Naive B cell (primary cell): ENCODE measurements around the gene WDR93. TPM values are rescaled to one million over a fixed set of nuclear protein-coding genes. Genes with fewer than 3 reads are reported as not detected.
A peak's percentile ranks its signal among the peaks of the same experiment; 100 is the strongest.
"Not testable (repeated sequence)": the region's sequence is repeated elsewhere in the genome, so short reads cannot be mapped to it uniquely, and the experiment has no call there.

ENCODE experiments used
- ATAC-seq, 2 donors: fragments of 150-1000 bp; cut with Tn5 transposase; 2 replicates each; pipeline ENCODE4 v1.10.0; 2021; ENCODE audit warnings: low read depth in 2 of 2, mild to moderate bottlenecking in 2 of 2, moderate library complexity in 2 of 2
- DNase-seq: peaks from one replicate; pipeline ENCODE4 v3.0.0; 2022
- H3K27ac Mint-ChIP-seq, 6 donors: one replicate each; pipeline ENCODE4 v1.8.0; 2020 to 2022; ENCODE audit warnings: mild to moderate bottlenecking in 6 of 6, mixed read lengths in 6 of 6, moderate library complexity in 5 of 6, inconsistent platforms in 2 of 6
- H3K27me3 Mint-ChIP-seq, 3 donors: one replicate each; pipeline ENCODE4 v1.8.0; 2021 to 2022; ENCODE audit warnings: mixed read lengths in 3 of 3, mild to moderate bottlenecking in 1 of 3
- H3K36me3 Mint-ChIP-seq, 2 donors: one replicate each; pipeline ENCODE4 v1.8.0; 2020 to 2022; ENCODE audit warnings: mixed read lengths in 2 of 2, inconsistent platforms in 1 of 2, mild to moderate bottlenecking in 1 of 2
- H3K4me1 Mint-ChIP-seq, 3 donors: one replicate each; pipeline ENCODE4 v1.8.0; 2020 to 2022; ENCODE audit warnings: mixed read lengths in 3 of 3, inconsistent platforms in 1 of 3, mild to moderate bottlenecking in 1 of 3, moderate library complexity in 1 of 3
- H3K4me3 Mint-ChIP-seq, 8 donors: one replicate each; pipeline ENCODE4 v1.8.0; 2020 to 2022; ENCODE audit warnings: mild to moderate bottlenecking in 8 of 8, mixed read lengths in 8 of 8, moderate library complexity in 8 of 8, inconsistent platforms in 2 of 8
- H3K9me3 Mint-ChIP-seq, 7 donors: one replicate each; pipeline ENCODE4 v1.8.0; 2020 to 2022; ENCODE audit warnings: mixed read lengths in 7 of 7, mild to moderate bottlenecking in 5 of 7, inconsistent platforms in 2 of 7, moderate library complexity in 1 of 7
- polyA plus RNA-seq, 6 donors: library from polyadenylated mRNA; unstranded; fragments of 300-500 nt; fragmentation: Illumina TruSeq; gene quantifications; one replicate each; pipeline ENCODE4 v1.2.3, GENCODE V29; 2021; ENCODE audit warnings: low read depth in 6 of 6

Gene WDR93
- polyA plus RNA-seq, 6 donors from 2014 or later = not detected

- Mint-ChIP-seq H3K4me1 (no peaks in the 10 kb centered on the region), H3K27ac (peak overlapping the region in 1 of 6 donors; percentile 1), H3K9me3 (no peaks in the 10 kb centered on the region), H3K4me3 (no peak overlapping the region), H3K27me3 (peaks cover 0 to 15% (median 0%) of the 10 kb centered on the region in 3 donors), H3K36me3 (peaks cover 3 to 24% of the 10 kb centered on the region in 2 donors)
- no peak for DNase-seq
- no peak for ATAC-seq
Observed at GRCh38 chr15:89680282-89680873, 10.2 kb upstream of the WDR93 start.

- no peak overlapping the region for H3K27ac Mint-ChIP-seq
- peaks cover 0 to 15% (median 0%) of the 10 kb centered on the region in 3 donors for H3K27me3 Mint-ChIP-seq
- H3K36me3 Mint-ChIP-seq = peaks cover 8 to 27% of the 10 kb centered on the region in 2 donors
Observed at GRCh38 chr15:89681146-89681545, 9.5 kb upstream of the WDR93 start.

DNA sequence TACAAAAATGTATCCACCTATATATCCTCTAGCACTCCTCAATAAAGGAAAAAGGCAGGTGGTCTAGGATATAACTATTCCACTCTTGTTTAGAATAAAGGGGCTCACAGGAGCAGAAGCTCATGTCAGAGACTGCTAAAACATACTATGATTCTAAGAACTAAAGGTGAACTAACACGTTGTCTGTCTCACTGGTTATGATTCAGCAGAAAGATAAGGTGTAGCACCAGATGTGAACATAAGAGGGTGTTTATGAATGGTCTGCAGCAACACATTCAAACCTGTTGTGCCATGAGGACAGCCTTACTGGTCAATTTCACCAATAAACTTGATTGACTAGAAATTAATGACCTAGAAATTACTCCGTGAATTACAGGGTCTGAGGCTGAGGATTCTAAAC is 4.6 kb upstream of the WDR93 start:
- peaks cover 0 to 2% (median 0%) of the 10 kb centered on the region in 7 donors for H3K9me3 Mint-ChIP-seq
- H3K4me3 Mint-ChIP-seq = no peak overlapping the region
- H3K4me1 Mint-ChIP-seq = peaks cover 3 to 14% (median 10%) of the 10 kb centered on the region in 3 donors
- H3K36me3 Mint-ChIP-seq = peaks cover 8 to 27% of the 10 kb centered on the region in 2 donors
- no peak overlapping the region for H3K27ac Mint-ChIP-seq
- H3K27me3 Mint-ChIP-seq = peaks cover 0 to 9% (median 0%) of the 10 kb centered on the region in 3 donors
- DNase-seq (no peak), ATAC-seq (no peak)

More at GRCh38 chr15:89681146-89681545, 9.5 kb upstream of the WDR93 start:
- Mint-ChIP-seq H3K4me1 (no peaks in the 10 kb centered on the region), H3K4me3 (no peak overlapping the region), H3K9me3 (no peaks in the 10 kb centered on the region)
- ATAC-seq (no peak), DNase-seq (no peak)

DNA sequence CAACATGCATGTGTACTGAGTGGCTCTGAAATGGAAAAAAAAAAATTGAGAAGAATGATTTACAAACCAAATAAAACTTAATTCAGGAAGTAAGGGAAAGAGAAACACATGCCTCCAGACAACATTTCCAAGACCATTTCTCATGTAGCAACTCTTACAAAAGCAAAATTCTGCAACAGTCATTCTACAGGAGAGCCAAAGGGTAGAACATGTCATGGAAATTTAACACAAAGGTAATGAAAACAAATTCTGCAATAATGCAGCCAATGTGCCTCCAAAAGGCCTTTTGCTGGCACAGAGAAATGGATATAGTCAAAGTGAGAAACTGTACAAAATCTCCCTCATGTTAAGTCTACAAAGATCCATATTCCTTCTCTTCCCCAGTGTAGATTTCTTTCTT is 4.1 kb upstream of the WDR93 start:
- ATAC-seq (no peak), DNase-seq (no peak)
- peaks cover 8 to 27% of the 10 kb centered on the region in 2 donors for H3K36me3 Mint-ChIP-seq
- peaks cover 0 to 9% (median 0%) of the 10 kb centered on the region in 3 donors for H3K27me3 Mint-ChIP-seq
- no peak overlapping the region for H3K27ac Mint-ChIP-seq
- H3K9me3 Mint-ChIP-seq = peaks cover 0 to 3% (median 0%) of the 10 kb centered on the region in 7 donors
- H3K4me3 Mint-ChIP-seq = no peak overlapping the region
- H3K4me1 Mint-ChIP-seq = peaks cover 5 to 15% (median 12%) of the 10 kb centered on the region in 3 donors

DNA sequence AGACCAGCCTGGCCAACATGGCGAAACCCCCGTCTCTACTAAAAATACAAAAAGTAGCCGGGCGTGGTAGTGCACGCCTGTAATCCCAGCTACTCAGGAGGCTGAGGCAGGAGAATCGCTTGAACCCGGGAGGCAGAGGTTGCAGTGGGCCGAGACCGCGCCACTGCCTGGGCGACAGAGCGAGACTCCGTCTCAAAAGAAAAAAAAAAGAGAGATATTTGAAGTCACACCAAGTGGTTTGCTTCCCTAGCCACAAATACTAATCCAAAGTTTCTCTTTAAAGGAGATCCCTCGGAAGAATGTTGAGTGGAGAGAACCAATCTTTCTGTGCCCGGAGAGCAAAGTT is 708 bp upstream of the WDR93 start:
- ATAC-seq, DNase-seq, H3K27me3 Mint-ChIP-seq, H3K9me3 Mint-ChIP-seq, H3K36me3 Mint-ChIP-seq: not testable (repeated sequence)
- Mint-ChIP-seq H3K27ac (peak overlapping the region in 2 of 6 donors; percentile 59 to 78), H3K4me1 (peaks cover 5 to 15% (median 12%) of the 10 kb centered on the region in 3 donors), H3K4me3 (peak overlapping the region; percentile 83 to 96 (median 89))

DNA sequence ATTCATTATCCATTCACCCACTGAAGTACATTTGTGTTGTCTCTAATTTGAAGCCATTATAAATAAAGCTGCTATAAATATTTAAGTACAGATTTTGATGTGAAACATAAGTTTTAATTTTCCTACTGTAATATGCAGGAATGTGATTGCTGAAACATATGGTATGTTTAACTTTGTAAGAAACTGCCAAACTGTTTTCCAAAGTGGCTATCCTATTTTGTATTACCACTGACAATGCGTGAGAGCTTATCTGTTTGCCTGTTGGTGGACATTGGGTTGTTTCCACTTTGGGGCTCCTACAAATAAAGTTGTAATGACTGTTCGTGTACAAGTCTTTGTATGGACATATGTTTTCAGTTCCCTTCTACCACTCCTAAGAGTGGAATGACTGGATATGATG is 2.5 kb downstream of the WDR93 start:
- no peak overlapping the region for H3K27ac Mint-ChIP-seq
- peaks cover 0 to 3% (median 0%) of the 10 kb centered on the region in 7 donors for H3K9me3 Mint-ChIP-seq
- DNase-seq (no peak), ATAC-seq (no peak)
- H3K27me3 Mint-ChIP-seq = peaks cover 0 to 10% (median 4%) of the 10 kb centered on the region in 3 donors
- H3K4me3 Mint-ChIP-seq = peak overlapping the region in 1 of 8 donors; percentile 81
- no peaks in the 10 kb centered on the region for H3K36me3 Mint-ChIP-seq
- H3K4me1 Mint-ChIP-seq = peaks cover 5 to 15% (median 12%) of the 10 kb centered on the region in 3 donors

- Mint-ChIP-seq H3K27me3 (peaks cover 0 to 10% (median 4%) of the 10 kb centered on the region in 3 donors), H3K4me3 (no peak overlapping the region), H3K4me1 (peaks cover 5 to 15% (median 12%) of the 10 kb centered on the region in 3 donors)
Observed at GRCh38 chr15:89693696-89694095, 3.1 kb downstream of the WDR93 start.

DNA sequence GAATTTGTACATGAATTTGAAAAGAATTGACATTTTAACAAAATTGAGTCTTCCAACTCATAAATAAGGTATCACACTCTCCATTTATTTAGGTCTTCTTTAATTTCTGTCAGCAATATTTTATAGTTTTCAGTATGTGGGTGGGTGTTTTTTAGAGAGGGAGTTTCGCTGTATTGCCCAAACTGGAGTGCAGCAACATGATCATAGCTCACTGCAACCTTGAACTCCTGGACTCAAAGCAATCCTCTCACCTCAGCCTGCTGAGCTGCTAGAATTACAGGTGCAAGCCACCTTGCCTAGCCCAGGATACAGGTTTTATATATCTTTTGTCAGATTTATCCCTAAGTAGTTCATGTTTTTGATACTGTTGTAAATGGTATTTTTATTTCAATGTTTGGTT is 4.6 kb downstream of the WDR93 start:
- no peak for ATAC-seq

More at GRCh38 chr15:89693696-89694095, 3.1 kb downstream of the WDR93 start:
- peaks cover 0 to 3% (median 0%) of the 10 kb centered on the region in 7 donors for H3K9me3 Mint-ChIP-seq
- DNase-seq (no peak), ATAC-seq (no peak)
- no peak overlapping the region for H3K27ac Mint-ChIP-seq
- no peaks in the 10 kb centered on the region for H3K36me3 Mint-ChIP-seq

DNA sequence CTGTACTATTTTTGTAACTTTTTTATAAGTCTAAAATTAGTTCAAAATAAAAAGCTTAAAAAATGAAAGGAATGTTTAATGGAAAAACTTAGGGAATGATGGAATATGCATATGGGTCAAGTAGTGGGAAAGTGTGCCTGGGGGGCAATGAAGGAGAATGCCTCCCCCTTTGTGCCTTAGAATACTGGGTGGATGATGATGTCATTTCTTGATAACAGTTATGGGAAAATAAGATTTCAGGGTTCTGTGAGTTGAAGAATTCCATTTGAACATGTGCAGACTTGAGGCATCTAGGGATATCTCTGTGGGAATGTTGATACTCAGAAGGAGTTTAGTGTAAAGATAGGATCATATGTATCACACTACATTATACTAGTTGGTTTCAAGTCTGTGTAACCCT is 13.8 kb downstream of the WDR93 start:
- no peak for DNase-seq

More for the DNA sequence above, 4.6 kb downstream of the WDR93 start:
- Mint-ChIP-seq H3K9me3 (peaks cover 0 to 3% (median 0%) of the 10 kb centered on the region in 7 donors), H3K27me3 (peaks cover 11 to 17% (median 12%) of the 10 kb centered on the region in 3 donors), H3K4me1 (peaks cover 5 to 10% (median 10%) of the 10 kb centered on the region in 3 donors), H3K4me3 (peak overlapping the region in 1 of 8 donors; percentile 9), H3K36me3 (no peaks in the 10 kb centered on the region), H3K27ac (no peak overlapping the region)
- no peak for DNase-seq

GRCh38 chr15:89707577-89707976 is 17.0 kb downstream of the WDR93 start:
- no peaks in the 10 kb centered on the region for H3K36me3 Mint-ChIP-seq
- peaks cover 30 to 52% (median 37%) of the 10 kb centered on the region in 3 donors for H3K27me3 Mint-ChIP-seq
- no peak for DNase-seq
- no peaks in the 10 kb centered on the region for H3K9me3 Mint-ChIP-seq
- no peak overlapping the region for H3K27ac Mint-ChIP-seq
- no peak overlapping the region for H3K4me3 Mint-ChIP-seq
- no peak for ATAC-seq
- no peaks in the 10 kb centered on the region for H3K4me1 Mint-ChIP-seq

More for the DNA sequence above, 13.8 kb downstream of the WDR93 start:
- Mint-ChIP-seq H3K27ac (no peak overlapping the region), H3K9me3 (peaks cover 0 to 2% (median 0%) of the 10 kb centered on the region in 7 donors), H3K36me3 (no peaks in the 10 kb centered on the region), H3K4me1 (no peaks in the 10 kb centered on the region), H3K4me3 (no peak overlapping the region), H3K27me3 (peaks cover 47 to 61% (median 57%) of the 10 kb centered on the region in 3 donors)
- no peak for ATAC-seq

- Mint-ChIP-seq H3K9me3 (no peaks in the 10 kb centered on the region), H3K4me1 (no peaks in the 10 kb centered on the region), H3K27me3 (peaks cover 0 to 11% (median 2%) of the 10 kb centered on the region in 3 donors), H3K27ac (no peak overlapping the region), H3K36me3 (no peaks in the 10 kb centered on the region), H3K4me3 (no peak overlapping the region)
- ATAC-seq (no peak), DNase-seq (no peak)
Observed at GRCh38 chr15:89714775-89715174, 24.2 kb downstream of the WDR93 start.

DNA sequence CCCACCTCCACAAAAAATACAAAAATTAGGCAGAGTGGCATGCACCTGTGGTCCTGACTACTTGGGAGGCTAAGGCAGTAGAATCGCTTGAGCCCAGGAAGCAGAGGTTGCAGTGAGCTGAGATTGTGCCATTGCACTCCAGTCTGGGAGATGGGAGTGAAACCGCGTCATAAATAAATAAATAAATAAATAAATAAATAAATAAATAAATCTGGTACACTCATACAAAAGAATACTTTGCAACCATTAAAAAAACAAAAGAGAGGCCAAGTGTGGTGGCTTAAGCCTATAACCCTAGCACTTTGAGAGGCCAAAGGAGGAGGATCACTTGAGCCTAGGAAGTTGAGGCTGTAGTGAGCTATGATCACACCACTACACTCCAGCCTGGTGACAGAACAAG is 32.4 kb downstream of the WDR93 start:
- Mint-ChIP-seq H3K4me1 (no peaks in the 10 kb centered on the region), H3K27ac (no peak overlapping the region), H3K36me3 (no peaks in the 10 kb centered on the region), H3K27me3 (peaks cover 21 to 41% (median 35%) of the 10 kb centered on the region in 3 donors), H3K9me3 (peaks cover 0 to 24% (median 7%) of the 10 kb centered on the region in 7 donors), H3K4me3 (no peak overlapping the region)
- DNase-seq (no peak), ATAC-seq (no peak)

DNA sequence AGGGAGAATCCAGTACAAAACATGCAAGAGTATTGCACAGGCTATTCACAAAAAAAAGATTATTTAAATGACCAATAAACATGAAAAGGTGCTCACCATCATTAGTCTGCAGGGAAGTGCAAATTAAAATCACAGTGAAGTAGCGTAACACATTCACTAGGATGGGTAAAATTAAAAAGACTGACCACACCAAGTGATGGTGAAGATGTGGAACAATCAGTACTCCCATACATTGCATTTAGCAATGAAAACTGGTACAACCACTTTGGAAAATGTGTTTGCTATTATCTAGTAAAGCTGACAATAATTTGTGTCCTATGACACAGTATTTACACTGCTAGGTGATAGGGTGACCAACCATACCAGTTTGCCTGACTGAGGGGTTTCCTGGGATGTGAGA is 34.0 kb downstream of the WDR93 start:
- Mint-ChIP-seq H3K27ac (no peak overlapping the region), H3K27me3 (peaks cover 26 to 43% (median 35%) of the 10 kb centered on the region in 3 donors), H3K9me3 (peaks cover 0 to 24% (median 7%) of the 10 kb centered on the region in 7 donors), H3K4me3 (no peak overlapping the region), H3K4me1 (no peaks in the 10 kb centered on the region), H3K36me3 (no peaks in the 10 kb centered on the region)
- ATAC-seq (no peak), DNase-seq (no peak)

DNA sequence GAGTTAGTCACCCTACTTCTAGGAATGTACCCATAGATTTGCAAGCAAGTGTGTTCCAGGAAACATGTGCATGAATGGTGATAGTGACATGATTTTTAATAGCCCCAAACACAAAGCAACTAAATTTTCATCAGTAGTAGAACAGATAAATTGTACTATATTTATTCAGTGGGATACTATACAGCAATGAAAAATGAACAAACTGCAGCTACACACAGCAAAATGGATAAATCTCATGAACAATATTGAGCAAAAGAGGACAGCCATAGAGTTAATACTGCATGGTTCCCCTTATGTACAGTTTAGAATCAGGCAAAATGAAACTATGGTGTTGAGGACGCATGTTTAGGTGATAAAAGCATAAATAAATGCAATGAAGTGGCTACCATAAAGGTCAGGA is 34.5 kb downstream of the WDR93 start:
- Mint-ChIP-seq H3K4me1 (no peaks in the 10 kb centered on the region), H3K27me3 (peaks cover 26 to 42% (median 35%) of the 10 kb centered on the region in 3 donors), H3K27ac (no peak overlapping the region), H3K4me3 (no peak overlapping the region), H3K36me3 (no peaks in the 10 kb centered on the region), H3K9me3 (peaks cover 0 to 24% (median 7%) of the 10 kb centered on the region in 7 donors)
- DNase-seq = no peak
- no peak for ATAC-seq
